A549 treated with CORT108297 at 1 μM for 4 hours (cell line): Measurements from ENCODE around the gene PLAAT3. TPM values are rescaled to one million over a fixed set of nuclear protein-coding genes. Genes with fewer than 3 reads are reported as not detected.

Experiments
- total RNA-seq: library from RNA; stranded (reverse); fragments of 200-300 nt; extraction: Qiagen RNA extraction; gene quantifications from 5 replicates; pipeline ENCODE4 v1.2.3, GENCODE V29; 2022

Gene PLAAT3
- 43.3 to 62.2 TPM (median 54.1 TPM) in 5 replicates for total RNA-seq

DNA sequence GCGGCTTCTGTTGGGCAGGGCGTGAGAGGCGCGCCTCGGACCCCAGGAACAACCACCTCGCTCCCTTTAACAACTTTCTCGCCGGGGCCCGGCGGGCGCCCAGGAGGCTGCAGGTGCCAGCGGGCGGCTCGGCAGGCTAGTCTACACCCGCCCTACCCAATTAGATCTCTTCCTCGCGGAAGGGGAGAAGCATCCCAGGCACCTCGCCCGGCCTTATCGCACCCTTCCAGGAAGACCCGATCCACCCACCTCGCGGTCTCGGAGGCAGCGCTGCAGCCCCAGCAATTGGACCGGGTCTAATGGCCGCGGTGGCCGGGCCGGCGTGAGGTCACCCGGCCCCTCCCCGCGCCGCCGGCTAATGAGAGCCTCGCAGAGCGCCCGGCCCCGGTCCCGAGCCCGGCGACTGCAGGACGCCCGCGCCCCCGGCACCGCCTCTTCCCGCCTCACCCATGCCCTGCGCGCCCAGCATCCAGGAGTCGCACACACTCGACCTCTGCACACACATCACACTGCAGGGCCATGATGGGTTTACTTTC, at the start of gene PLAAT3:
TSS of gene PLAAT3 (minus strand) at position 298 of the 536 bp plus-strand sequence. CDS start 419 bp downstream, outside the sequence.

DNA sequence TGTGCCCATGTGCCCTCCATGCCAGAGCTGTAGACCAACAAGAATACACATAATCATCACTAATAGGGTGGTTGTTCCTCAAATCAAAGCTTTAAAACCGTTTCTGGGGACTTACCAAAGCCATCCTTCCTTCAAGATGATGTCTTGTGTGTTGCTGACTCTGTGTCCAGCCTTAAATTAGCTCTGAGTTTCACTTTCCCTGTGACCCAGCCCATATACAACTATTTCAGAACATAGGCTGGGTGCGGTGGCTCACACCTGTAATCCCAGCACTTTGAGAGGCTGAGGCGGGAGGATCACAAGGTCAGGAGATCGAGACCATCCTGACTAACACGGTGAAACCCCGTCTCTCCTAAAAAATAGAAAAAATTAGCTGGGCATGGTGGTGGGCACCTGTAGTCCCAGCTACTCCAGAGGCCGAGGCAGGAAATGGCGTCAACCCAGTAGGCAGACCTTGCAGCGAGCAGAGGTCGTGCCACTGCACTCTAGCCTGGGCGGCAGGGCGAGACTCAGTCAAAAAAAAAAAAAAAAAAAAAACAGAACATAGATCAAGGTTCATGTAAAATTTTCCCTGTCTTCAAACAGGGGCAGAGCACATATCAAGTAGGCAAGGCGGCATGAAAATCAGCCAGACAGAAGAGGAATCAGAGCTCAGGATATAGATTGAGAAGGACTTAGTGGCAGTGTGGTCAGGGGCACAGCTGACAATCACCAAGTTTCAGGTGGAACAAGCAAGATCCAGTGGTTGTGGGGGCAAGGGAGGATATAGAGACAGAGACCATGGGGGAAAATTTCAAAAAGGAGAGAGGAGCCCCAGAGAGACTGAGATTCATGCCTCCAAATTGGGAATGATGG, 50.8 kb downstream of the PLAAT3 start, which contains the start of gene PLAAT2:
TSS of gene PLAAT2 (minus strand) at position 179 of the 855 bp plus-strand sequence. CDS start at position 124, 55 bp downstream.

DNA sequence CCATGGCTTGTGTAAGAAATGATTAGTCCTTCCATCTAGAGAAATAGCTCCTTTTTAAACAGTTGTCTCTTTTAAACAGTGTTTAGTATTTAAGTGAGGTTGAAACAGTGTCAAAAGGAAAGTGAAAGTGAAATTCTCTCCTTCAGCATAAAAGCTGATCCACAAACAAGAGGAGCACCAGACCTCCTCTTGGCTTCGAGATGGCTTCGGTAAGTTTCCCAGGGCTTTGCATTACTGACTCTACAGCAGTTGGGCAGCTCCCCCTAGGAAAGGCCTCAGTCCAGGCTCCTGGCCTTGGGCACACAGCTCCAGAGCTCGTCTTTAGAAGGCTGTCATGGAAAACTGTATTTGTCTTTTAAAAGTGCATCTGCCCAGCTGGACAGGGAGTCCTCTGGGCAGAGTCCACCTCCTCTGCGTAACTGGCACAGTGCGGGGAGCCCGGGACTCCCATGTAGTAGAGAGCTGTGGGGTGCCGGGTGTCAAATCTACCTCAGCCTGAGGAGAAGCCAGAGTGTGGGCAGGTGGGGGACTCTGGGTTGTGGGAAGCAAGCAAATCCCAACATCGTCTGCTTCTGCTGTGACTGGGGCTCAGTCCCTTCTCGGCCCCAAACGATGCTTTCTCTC, 77.5 kb downstream of the PLAAT3 start, which contains the start of gene PLAAT4:
TSS of gene PLAAT4 (plus strand) at position 140 of the 624 bp plus-strand sequence. CDS start at position 201, 61 bp downstream.

Other genes with a start within 250 kb of the PLAAT3 start
- gene SLC22A9, start 244.6 kb downstream of the PLAAT3 start, total RNA-seq = not detected in 5 replicates
- gene PLAAT5, start 123.3 kb downstream of the PLAAT3 start, total RNA-seq = 0.05 to 0.06 TPM in 2 of 5 replicates, not detected in the others
- gene LGALS12, start 108.3 kb downstream of the PLAAT3 start, total RNA-seq = not detected in 5 replicates
- gene PLAAT4, start 77.6 kb downstream of the PLAAT3 start, total RNA-seq = 1.3 to 2.6 TPM (median 2.0 TPM) in 5 replicates
- gene PLAAT2, start 51.1 kb downstream of the PLAAT3 start, total RNA-seq = 0.18 to 0.60 TPM (median 0.46 TPM) in 5 replicates
- 27.3 to 33.2 TPM (median 30.8 TPM) in 5 replicates for gene ATL3, start 56.9 kb upstream of the PLAAT3 start, total RNA-seq
- gene RTN3, start 67.1 kb upstream of the PLAAT3 start, total RNA-seq = 98.8 to 119 TPM (median 101 TPM) in 5 replicates
- gene ZFTA, start 154.3 kb upstream of the PLAAT3 start, total RNA-seq = 5.0 to 7.7 TPM (median 6.4 TPM) in 5 replicates
- 35.4 to 55.5 TPM (median 53.5 TPM) in 5 replicates for gene SPINDOC, start 199.0 kb upstream of the PLAAT3 start, total RNA-seq
- 23.0 to 26.1 TPM (median 24.6 TPM) in 5 replicates for gene MARK2, start 224.7 kb upstream of the PLAAT3 start, total RNA-seq